CD14-positive monocyte (primary cell): Measurements from ENCODE around the gene CYRIA. TPM values are rescaled to one million over a fixed set of nuclear protein-coding genes. Genes with fewer than 3 reads are reported as not detected.

Experiments used
- DNase-seq, 3 donors: peaks; one replicate each; pipeline ENCODE4 v3.0.0-alpha.2; 2011 to 2022
- H2AFZ ChIP-seq: 2 replicates; pipeline ENCODE4 v1.6.0; 2012; ENCODE audit warnings: mild to moderate bottlenecking, low read depth, low read length, inconsistent platforms; ENCODE audit not compliant: insufficient read depth, poor library complexity, severe bottlenecking
- H3K27ac ChIP-seq, 2 donors: 1 replicate in 1 of 2; 2 replicates in 1 of 2; pipeline ENCODE4 v1.5.1; 2012 to 2013; ENCODE audit warnings: low read length in 2 of 2, control low read depth in 1 of 2, inconsistent platforms in 1 of 2, low read depth in 1 of 2, mild to moderate bottlenecking in 1 of 2
- H3K27me3 ChIP-seq, 2 donors: one replicate each; pipeline versions ENCODE4 v1.6.0 to v1.6.1; 2011 to 2013; ENCODE audit warnings: low read length in 2 of 2; ENCODE audit not compliant: control insufficient read depth in 2 of 2, insufficient read depth in 2 of 2
- H3K36me3 ChIP-seq, 2 donors: replicated peaks in 1 of 2; 1 replicate in 1 of 2; 2 replicates in 1 of 2; pipeline versions ENCODE4 v1.5.1 to v1.6.1; 2012 to 2013; ENCODE audit warnings: low read length in 2 of 2, control low read depth in 1 of 2, inconsistent platforms in 1 of 2, mild to moderate bottlenecking in 1 of 2; ENCODE audit not compliant: insufficient read depth in 2 of 2, control insufficient read depth in 1 of 2
- H3K4me1 ChIP-seq, 2 donors: 1 replicate in 1 of 2; 2 replicates in 1 of 2; pipeline versions ENCODE4 v1.5.1 to v1.6.1; 2012 to 2013; ENCODE audit warnings: low read length in 2 of 2, control low read depth in 1 of 2, inconsistent platforms in 1 of 2, mild to moderate bottlenecking in 1 of 2, moderate library complexity in 1 of 2; ENCODE audit not compliant: insufficient read depth in 2 of 2, control insufficient read depth in 1 of 2
- H3K4me2 ChIP-seq: replicated peaks from 2 replicates; pipeline ENCODE3; 2012; ENCODE audit warnings: low read length, moderate library complexity, mild to moderate bottlenecking; ENCODE audit not compliant: poor library complexity, severe bottlenecking; ENCODE audit errors: extremely low read depth
- H3K4me3 ChIP-seq, 3 experiments: fragments of 200-600 bp in 1 of 3; sonication (generic) in 1 of 3; replicated peaks in 1 of 3; 1 replicate in 2 of 3; 2 replicates in 1 of 3; pipeline ENCODE4 v1.5.1; 2011 to 2013; ENCODE audit warnings: low read length in 3 of 3, mild to moderate bottlenecking in 3 of 3, control low read depth in 2 of 3, low read depth in 2 of 3, inconsistent platforms in 1 of 3, moderate library complexity in 1 of 3
- H3K79me2 ChIP-seq: 2 replicates; pipeline ENCODE4 v1.6.0; 2012; ENCODE audit warnings: mild to moderate bottlenecking, control low read depth, inconsistent platforms, low read length, moderate library complexity; ENCODE audit not compliant: insufficient read depth
- H3K9ac ChIP-seq: 2 replicates; pipeline ENCODE4 v1.6.0; 2017; ENCODE audit warnings: low read length, mild to moderate bottlenecking; ENCODE audit not compliant: insufficient read depth, poor library complexity, severe bottlenecking
- H3K9me3 ChIP-seq, 2 donors: replicated peaks in 1 of 2; 1 replicate in 1 of 2; 2 replicates in 1 of 2; pipeline versions ENCODE4 v1.5.1 to v1.6.1; 2012 to 2013; ENCODE audit warnings: low read length in 2 of 2, control low read depth in 1 of 2; ENCODE audit not compliant: control insufficient read depth in 1 of 2, insufficient read depth in 1 of 2
- H4K20me1 ChIP-seq: 2 replicates; pipeline ENCODE4 v1.6.0; 2012; ENCODE audit warnings: mild to moderate bottlenecking, low read length, control low read depth, moderate library complexity; ENCODE audit not compliant: insufficient read depth
- H3K27ac Mint-ChIP-seq, 7 donors: one replicate each; pipeline ENCODE4 v1.8.0; 2020; ENCODE audit warnings: mild to moderate bottlenecking in 7 of 7, mixed read lengths in 7 of 7, moderate library complexity in 6 of 7, inconsistent platforms in 2 of 7
- H3K27me3 Mint-ChIP-seq, 3 donors: one replicate each; pipeline ENCODE4 v1.8.0; 2021 to 2022; ENCODE audit warnings: low read depth in 3 of 3, mild to moderate bottlenecking in 3 of 3, mixed read lengths in 3 of 3, moderate library complexity in 3 of 3, inconsistent platforms in 1 of 3
- H3K36me3 Mint-ChIP-seq, 2 donors: one replicate each; pipeline ENCODE4 v1.8.0; 2020; ENCODE audit warnings: mixed read lengths in 2 of 2, inconsistent platforms in 1 of 2, mild to moderate bottlenecking in 1 of 2
- H3K4me1 Mint-ChIP-seq: one replicate; pipeline ENCODE4 v1.8.0; 2020; ENCODE audit warnings: mild to moderate bottlenecking, mixed read lengths
- H3K4me3 Mint-ChIP-seq, 2 donors: one replicate each; pipeline ENCODE4 v1.8.0; 2020; ENCODE audit warnings: mild to moderate bottlenecking in 2 of 2, mixed read lengths in 2 of 2, moderate library complexity in 1 of 2
- H3K9me3 Mint-ChIP-seq, 7 donors: one replicate each; pipeline ENCODE4 v1.8.0; 2020 to 2022; ENCODE audit warnings: mixed read lengths in 7 of 7, mild to moderate bottlenecking in 6 of 7, moderate library complexity in 6 of 7, inconsistent platforms in 2 of 7
- WGBS: methylation state at CpG from one replicate; pipeline ENCODE4 v1.1.5; 2013; ENCODE audit warnings: missing lambda C conversion rate; ENCODE audit not compliant: insufficient coverage; 5-methylcytosine and 5-hydroxymethylcytosine counted together
- intact Hi-C, 2 donors: fragments of 100-400 bp; cut with micrococcal nuclease; formaldehyde crosslinking; loops; one replicate each; pipeline versions ENCODE4 v1.15.0 to v1.15.1; 2023
- polyA plus RNA-seq, 3 donors: library from polyadenylated mRNA; depleted of rRNA in 1 of 3; unstranded in 2 of 3; stranded (reverse) in 1 of 3; fragments of 300-500 nt in 2 of 3; fragments of >200 nt in 1 of 3; fragmentation: Illumina TruSeq in 2 of 3; gene quantifications; 1 replicate in 2 of 3; 2 replicates in 1 of 3; pipeline ENCODE4 v1.2.3, GENCODE V29; 2012 to 2021
- TF ChIP-seq, protein P1 (sequence below): fragments of 200-600 bp; IDR thresholded peaks from one replicate; pipeline ENCODE4 v1.8.0; 2022; ENCODE audit warnings: antibody characterized with exemption, mild to moderate bottlenecking

CYRIA gene
- polyA plus RNA-seq, 3 donors, result 55.9 to 101 (median 72.4) TPM

DNA sequence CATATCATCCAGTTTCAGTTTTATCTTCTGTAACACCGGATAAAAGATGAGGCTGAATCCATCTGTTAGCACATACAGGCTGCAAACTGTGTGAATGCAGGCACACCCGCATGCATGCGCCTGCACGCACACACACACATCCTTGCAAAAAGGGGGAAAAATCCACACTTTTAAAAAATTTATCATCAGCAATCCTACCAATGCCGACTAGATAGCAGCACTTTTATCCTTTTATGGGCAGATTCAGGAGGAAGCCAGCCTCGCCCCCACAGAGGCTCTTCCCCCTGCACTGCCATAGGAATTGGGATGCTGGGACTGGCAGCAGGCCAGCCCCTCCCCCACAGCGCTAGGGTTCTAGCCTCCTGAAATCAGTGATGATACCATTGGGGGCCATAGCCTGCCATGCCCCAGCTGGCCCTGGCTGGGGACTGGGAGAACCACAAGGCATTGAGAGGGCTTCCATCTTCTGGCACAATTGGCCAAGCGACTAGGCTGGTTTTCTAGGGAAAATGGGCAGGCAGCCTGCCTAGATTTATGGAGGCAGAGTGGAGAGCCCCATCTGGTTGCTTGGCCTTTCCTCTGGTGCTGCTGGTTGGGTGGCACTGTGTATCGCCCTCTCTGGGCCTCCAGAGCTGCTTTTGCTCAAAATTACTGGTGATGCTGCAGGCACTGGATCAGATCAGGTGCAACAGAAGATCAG is 25.5 kb downstream of the CYRIA start:
- H3K9me3 ChIP-seq, result peaks cover 0 to 4% of the 10 kb centered on the region in 2 donors
- 100% methylated on average over 5 of the region's 9 CpGs for WGBS
- H3K27me3 Mint-ChIP-seq, result peaks cover 0 to 4% (median 1%) of the 10 kb centered on the region in 3 donors
- peaks cover 2 to 9% (median 3%) of the 10 kb centered on the region in 7 donors for H3K9me3 Mint-ChIP-seq
- no peak overlapping the region for H3K4me3 Mint-ChIP-seq
- peaks cover 99% of the 10 kb centered on the region for H4K20me1 ChIP-seq
- H3K9ac ChIP-seq, result no peak overlapping the region
- peaks cover 87% of the 10 kb centered on the region for H3K79me2 ChIP-seq
- H3K4me3 ChIP-seq, result no peak overlapping the region
- intact Hi-C loops, result no loop called here
- no peak overlapping the region for H3K4me2 ChIP-seq
- TF ChIP-seq, protein P1, sequence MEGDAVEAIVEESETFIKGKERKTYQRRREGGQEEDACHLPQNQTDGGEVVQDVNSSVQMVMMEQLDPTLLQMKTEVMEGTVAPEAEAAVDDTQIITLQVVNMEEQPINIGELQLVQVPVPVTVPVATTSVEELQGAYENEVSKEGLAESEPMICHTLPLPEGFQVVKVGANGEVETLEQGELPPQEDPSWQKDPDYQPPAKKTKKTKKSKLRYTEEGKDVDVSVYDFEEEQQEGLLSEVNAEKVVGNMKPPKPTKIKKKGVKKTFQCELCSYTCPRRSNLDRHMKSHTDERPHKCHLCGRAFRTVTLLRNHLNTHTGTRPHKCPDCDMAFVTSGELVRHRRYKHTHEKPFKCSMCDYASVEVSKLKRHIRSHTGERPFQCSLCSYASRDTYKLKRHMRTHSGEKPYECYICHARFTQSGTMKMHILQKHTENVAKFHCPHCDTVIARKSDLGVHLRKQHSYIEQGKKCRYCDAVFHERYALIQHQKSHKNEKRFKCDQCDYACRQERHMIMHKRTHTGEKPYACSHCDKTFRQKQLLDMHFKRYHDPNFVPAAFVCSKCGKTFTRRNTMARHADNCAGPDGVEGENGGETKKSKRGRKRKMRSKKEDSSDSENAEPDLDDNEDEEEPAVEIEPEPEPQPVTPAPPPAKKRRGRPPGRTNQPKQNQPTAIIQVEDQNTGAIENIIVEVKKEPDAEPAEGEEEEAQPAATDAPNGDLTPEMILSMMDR, result no peak
- peak overlapping the region in 3 of 7 donors; percentile 30 to 79 (median 42) for H3K27ac Mint-ChIP-seq
- no peak overlapping the region for H3K27ac ChIP-seq
- peaks cover 33 to 75% of the 10 kb centered on the region in 2 donors for H3K36me3 ChIP-seq
- no peak overlapping the region for H2AFZ ChIP-seq
- peaks cover 82% of the 10 kb centered on the region for H3K4me1 Mint-ChIP-seq
- H3K36me3 Mint-ChIP-seq, result peaks cover 79 to 87% of the 10 kb centered on the region in 2 donors
- H3K4me1 ChIP-seq, result peaks cover 58 to 78% of the 10 kb centered on the region in 2 donors
- H3K27me3 ChIP-seq, result no peaks in the 10 kb centered on the region
- DNase-seq, result no peak

DNA sequence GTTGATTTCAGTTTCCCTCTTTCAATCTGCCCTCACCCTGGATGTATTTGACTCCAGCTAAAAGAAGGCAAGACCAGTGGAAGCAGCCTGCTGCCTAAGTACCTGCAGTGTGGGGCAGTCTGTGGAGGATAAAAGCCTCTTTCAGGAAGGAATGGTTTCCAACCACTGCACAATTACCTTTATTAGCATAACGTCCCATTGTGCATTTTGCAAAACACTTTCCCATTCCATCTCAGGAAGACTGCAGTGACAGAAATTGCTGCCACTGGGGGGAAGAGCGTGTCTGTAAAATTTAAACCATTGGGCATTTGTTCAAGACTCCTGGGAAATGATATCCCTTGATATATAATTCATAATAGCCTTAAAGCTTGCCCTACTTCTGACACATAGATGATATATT is 26.2 kb downstream of the CYRIA start:
- Mint-ChIP-seq H3K27me3 (peaks cover 0 to 4% (median 1%) of the 10 kb centered on the region in 3 donors), H3K9me3 (peaks cover 2 to 9% (median 3%) of the 10 kb centered on the region in 7 donors), H3K36me3 (peaks cover 79 to 87% of the 10 kb centered on the region in 2 donors), H3K4me3 (no peak overlapping the region), H3K27ac (peak overlapping the region in 3 of 7 donors; percentile 1 to 45 (median 39)), H3K4me1 (peaks cover 84% of the 10 kb centered on the region)
- peaks cover 0 to 4% of the 10 kb centered on the region in 2 donors for H3K9me3 ChIP-seq
- peaks cover 87% of the 10 kb centered on the region for H3K79me2 ChIP-seq
- DNase-seq, result no peak
- no peak overlapping the region for H3K9ac ChIP-seq
- H3K4me1 ChIP-seq, result peaks cover 65 to 85% of the 10 kb centered on the region in 2 donors
- no peak overlapping the region for H2AFZ ChIP-seq
- H3K36me3 ChIP-seq, result peaks cover 29 to 75% of the 10 kb centered on the region in 2 donors
- TF ChIP-seq, protein P1, result no peak
- H3K27ac ChIP-seq, result peak overlapping the region in 1 of 2 donors; percentile 28
- no peak overlapping the region for H3K4me2 ChIP-seq
- WGBS, result no CpG with 5 or more reads among the region's 2 CpGs
- H4K20me1 ChIP-seq, result peaks cover 99% of the 10 kb centered on the region
- no peak overlapping the region for H3K4me3 ChIP-seq
- H3K27me3 ChIP-seq, result no peaks in the 10 kb centered on the region
- intact Hi-C loops, result no loop called here
